ENCODE results near the gene PRG3. TPM values are rescaled to one million over a fixed set of nuclear protein-coding genes. Genes with fewer than 3 reads are reported as not detected.

PRG3 gene
- total and polyA plus RNA-seq, 9 of the 15 experiments (the other 6 are each of a cell fraction or from before 2014, with no cell fraction given) = 0.18 to 0.55 (median 0.38) TPM; not detected in 6

DNA sequence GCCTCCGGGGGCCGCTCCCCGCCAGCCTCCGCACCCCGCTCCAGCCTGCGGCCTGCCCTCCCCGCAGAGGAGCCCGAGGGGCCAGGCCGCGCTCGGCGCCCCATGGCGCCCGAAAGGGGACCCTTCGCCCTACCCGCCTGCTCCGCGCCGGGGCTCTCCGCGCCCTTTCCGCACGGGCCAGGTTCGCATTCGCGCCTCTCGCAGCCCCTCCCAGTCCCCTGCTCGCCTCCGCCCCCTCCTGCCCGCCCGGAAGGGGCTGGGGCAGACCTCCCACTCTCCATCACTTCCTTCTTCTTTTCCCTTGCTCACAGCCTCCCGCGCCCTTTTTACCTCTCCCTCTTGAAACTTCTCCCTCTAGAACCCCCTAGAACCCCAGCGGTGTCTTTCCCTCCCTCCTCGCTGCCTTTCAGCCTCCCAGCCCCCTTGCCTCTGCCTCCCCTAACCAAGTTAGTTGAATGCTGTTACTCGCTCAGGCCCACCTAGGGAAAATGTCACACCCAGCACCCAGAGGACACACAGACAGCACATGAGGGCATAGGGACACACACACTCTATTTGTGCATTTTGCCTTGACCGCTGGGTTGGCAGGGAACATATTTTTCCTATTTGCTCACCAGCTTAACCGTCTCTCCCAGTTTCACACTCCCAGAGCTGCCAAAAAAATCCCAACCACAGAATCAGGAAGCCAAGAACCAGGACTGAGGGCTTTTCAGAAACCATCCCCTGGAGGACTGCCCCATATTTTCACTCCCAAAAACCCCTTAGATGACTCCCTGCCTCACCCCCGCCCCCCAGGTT lies 46.2 kb upstream of the PRG3 start, which contains the start of gene SLC43A3 (continued):
- TF ChIP-seq, protein P1, sequence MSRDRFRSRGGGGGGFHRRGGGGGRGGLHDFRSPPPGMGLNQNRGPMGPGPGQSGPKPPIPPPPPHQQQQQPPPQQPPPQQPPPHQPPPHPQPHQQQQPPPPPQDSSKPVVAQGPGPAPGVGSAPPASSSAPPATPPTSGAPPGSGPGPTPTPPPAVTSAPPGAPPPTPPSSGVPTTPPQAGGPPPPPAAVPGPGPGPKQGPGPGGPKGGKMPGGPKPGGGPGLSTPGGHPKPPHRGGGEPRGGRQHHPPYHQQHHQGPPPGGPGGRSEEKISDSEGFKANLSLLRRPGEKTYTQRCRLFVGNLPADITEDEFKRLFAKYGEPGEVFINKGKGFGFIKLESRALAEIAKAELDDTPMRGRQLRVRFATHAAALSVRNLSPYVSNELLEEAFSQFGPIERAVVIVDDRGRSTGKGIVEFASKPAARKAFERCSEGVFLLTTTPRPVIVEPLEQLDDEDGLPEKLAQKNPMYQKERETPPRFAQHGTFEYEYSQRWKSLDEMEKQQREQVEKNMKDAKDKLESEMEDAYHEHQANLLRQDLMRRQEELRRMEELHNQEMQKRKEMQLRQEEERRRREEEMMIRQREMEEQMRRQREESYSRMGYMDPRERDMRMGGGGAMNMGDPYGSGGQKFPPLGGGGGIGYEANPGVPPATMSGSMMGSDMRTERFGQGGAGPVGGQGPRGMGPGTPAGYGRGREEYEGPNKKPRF (IDR thresholded peaks at IDR 0.05; ENCODE audit: low read depth, low read length) = no peak
- TF ChIP-seq, protein P2, sequence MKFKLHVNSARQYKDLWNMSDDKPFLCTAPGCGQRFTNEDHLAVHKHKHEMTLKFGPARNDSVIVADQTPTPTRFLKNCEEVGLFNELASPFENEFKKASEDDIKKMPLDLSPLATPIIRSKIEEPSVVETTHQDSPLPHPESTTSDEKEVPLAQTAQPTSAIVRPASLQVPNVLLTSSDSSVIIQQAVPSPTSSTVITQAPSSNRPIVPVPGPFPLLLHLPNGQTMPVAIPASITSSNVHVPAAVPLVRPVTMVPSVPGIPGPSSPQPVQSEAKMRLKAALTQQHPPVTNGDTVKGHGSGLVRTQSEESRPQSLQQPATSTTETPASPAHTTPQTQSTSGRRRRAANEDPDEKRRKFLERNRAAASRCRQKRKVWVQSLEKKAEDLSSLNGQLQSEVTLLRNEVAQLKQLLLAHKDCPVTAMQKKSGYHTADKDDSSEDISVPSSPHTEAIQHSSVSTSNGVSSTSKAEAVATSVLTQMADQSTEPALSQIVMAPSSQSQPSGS (CRISPR knock-in tag; IDR thresholded peaks at IDR 0.05) = no peak
- TF ChIP-seq SNRNP70 (optimal IDR thresholded peaks at IDR 0.05; ENCODE audit: low read depth, low read length) (no peak), BRCA1 (IDR thresholded peaks at IDR 0.05) (no peak), BRCA1 (CRISPR knock-in tag; IDR thresholded peaks at IDR 0.05) (no peak), RFX5 (IDR thresholded peaks at IDR 0.05; ENCODE audit: low read depth, low read length) (no peak), ZC3H11A (IDR thresholded peaks at IDR 0.05; ENCODE audit: low read depth, low read length) (no peak), ZNF589 (CRISPR knock-in tag; IDR thresholded peaks at IDR 0.05; ENCODE audit: low read depth) (0 out of 2 replicates have a peak, but pooled peaks have one; percentile 44), LCOR (CRISPR knock-in tag; IDR thresholded peaks at IDR 0.05) (no peak), RBM34 (IDR thresholded peaks at IDR 0.05; ENCODE audit: borderline replicate concordance, insufficient read depth, low read length) (no peak), ZNF197 (CRISPR knock-in tag; IDR thresholded peaks at IDR 0.05; ENCODE audit: low read depth) (no peak)
- TF ChIP-seq, protein P3, sequence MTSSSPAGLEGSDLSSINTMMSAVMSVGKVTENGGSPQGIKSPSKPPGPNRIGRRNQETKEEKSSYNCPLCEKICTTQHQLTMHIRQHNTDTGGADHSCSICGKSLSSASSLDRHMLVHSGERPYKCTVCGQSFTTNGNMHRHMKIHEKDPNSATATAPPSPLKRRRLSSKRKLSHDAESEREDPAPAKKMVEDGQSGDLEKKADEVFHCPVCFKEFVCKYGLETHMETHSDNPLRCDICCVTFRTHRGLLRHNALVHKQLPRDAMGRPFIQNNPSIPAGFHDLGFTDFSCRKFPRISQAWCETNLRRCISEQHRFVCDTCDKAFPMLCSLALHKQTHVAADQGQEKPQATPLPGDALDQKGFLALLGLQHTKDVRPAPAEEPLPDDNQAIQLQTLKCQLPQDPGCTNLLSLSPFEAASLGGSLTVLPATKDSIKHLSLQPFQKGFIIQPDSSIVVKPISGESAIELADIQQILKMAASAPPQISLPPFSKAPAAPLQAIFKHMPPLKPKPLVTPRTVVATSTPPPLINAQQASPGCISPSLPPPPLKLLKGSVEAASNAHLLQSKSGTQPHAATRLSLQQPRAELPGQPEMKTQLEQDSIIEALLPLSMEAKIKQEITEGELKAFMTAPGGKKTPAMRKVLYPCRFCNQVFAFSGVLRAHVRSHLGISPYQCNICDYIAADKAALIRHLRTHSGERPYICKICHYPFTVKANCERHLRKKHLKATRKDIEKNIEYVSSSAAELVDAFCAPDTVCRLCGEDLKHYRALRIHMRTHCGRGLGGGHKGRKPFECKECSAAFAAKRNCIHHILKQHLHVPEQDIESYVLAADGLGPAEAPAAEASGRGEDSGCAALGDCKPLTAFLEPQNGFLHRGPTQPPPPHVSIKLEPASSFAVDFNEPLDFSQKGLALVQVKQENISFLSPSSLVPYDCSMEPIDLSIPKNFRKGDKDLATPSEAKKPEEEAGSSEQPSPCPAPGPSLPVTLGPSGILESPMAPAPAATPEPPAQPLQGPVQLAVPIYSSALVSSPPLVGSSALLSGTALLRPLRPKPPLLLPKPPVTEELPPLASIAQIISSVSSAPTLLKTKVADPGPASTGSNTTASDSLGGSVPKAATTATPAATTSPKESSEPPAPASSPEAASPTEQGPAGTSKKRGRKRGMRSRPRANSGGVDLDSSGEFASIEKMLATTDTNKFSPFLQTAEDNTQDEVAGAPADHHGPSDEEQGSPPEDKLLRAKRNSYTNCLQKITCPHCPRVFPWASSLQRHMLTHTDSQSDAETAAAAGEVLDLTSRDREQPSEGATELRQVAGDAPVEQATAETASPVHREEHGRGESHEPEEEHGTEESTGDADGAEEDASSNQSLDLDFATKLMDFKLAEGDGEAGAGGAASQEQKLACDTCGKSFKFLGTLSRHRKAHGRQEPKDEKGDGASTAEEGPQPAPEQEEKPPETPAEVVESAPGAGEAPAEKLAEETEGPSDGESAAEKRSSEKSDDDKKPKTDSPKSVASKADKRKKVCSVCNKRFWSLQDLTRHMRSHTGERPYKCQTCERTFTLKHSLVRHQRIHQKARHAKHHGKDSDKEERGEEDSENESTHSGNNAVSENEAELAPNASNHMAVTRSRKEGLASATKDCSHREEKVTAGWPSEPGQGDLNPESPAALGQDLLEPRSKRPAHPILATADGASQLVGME (CRISPR knock-in tag; IDR thresholded peaks at IDR 0.05) = no peak
- TF ChIP-seq, protein P4, sequence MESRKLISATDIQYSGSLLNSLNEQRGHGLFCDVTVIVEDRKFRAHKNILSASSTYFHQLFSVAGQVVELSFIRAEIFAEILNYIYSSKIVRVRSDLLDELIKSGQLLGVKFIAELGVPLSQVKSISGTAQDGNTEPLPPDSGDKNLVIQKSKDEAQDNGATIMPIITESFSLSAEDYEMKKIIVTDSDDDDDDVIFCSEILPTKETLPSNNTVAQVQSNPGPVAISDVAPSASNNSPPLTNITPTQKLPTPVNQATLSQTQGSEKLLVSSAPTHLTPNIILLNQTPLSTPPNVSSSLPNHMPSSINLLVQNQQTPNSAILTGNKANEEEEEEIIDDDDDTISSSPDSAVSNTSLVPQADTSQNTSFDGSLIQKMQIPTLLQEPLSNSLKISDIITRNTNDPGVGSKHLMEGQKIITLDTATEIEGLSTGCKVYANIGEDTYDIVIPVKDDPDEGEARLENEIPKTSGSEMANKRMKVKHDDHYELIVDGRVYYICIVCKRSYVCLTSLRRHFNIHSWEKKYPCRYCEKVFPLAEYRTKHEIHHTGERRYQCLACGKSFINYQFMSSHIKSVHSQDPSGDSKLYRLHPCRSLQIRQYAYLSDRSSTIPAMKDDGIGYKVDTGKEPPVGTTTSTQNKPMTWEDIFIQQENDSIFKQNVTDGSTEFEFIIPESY (CRISPR knock-in tag; IDR thresholded peaks at IDR 0.05) = peak; percentile 48

Data from K562 (cell line).